K562 (cell line): Measurements from ENCODE around the gene GNG7. TPM values are rescaled to one million over a fixed set of nuclear protein-coding genes. Genes with fewer than 3 reads are reported as not detected.

Experiments used
- ATAC-seq: fragments of 200-7000 bp; cut with Tn5 transposase; 3 replicates; pipeline ENCODE4 v1.9.1; 2020; ENCODE audit warnings: moderate library complexity
- BruUV-seq: library from RNA; stranded (reverse); fragments of 400-500 nt; replicated peaks from 2 replicates; lab custom pipeline; 2021; lab: Mats Ljungman, UMichigan
- CTCF ChIA-PET: fragments of 300-600 bp; formaldehyde crosslinking; extraction: SDS; loops from one replicate; lab custom pipeline; 2021; ENCODE audit warnings: low intra/inter-chr PET ratio; lab: Yijun Ruan, JAX
- POLR2A ChIA-PET: fragments of 300-600, 350-650 bp; sonication (Branson Sonifier 250); formaldehyde crosslinking; extraction: SDS; loops from one replicate; lab custom pipeline; 2021; ENCODE audit warnings: antibody characterized with exemption, inconsistent platforms; lab: Yijun Ruan, JAX
- DNase-seq, 4 experiments: peaks; one replicate each; pipeline versions ENCODE4 v3.0.0 to v3.0.0-alpha.2; 2011 to 2018; ENCODE audit warnings: low spot score in 3 of 4, mixed read lengths in 3 of 4; ENCODE audit errors: extremely low read depth in 1 of 4
- FAIRE-seq: peaks from 2 replicates; lab custom pipeline; 2011; peaks lifted over from hg19 to GRCh38; lab: Jason Lieb, UNC
- H2AFZ ChIP-seq: 2 replicates; pipeline ENCODE4 v1.6.0; 2011; ENCODE audit warnings: low read depth, low read length, control low read depth, inconsistent platforms
- H3K27ac ChIP-seq: fragments of 200-600 bp; 3 replicates; pipeline ENCODE4 v1.8.0; 2011; ENCODE audit warnings: low read depth, mild to moderate bottlenecking, control low read depth, inconsistent platforms, low read length, moderate library complexity, mixed read lengths; ENCODE audit errors: extremely low read depth
- H3K27me3 ChIP-seq, 2 experiments: fragments of 300-600 bp in 1 of 2; 2 replicates in 1 of 2; 3 replicates in 1 of 2; pipeline versions ENCODE4 v1.6.0 to v1.8.0; 2011; ENCODE audit warnings: inconsistent platforms in 2 of 2, low read length in 2 of 2, mild to moderate bottlenecking in 1 of 2, mixed read lengths in 1 of 2, moderate library complexity in 1 of 2; ENCODE audit not compliant: control insufficient read depth in 2 of 2, insufficient read depth in 2 of 2
- H3K36me3 ChIP-seq: fragments of 300-600 bp; 3 replicates; pipeline ENCODE4 v1.8.0; 2011; ENCODE audit warnings: mild to moderate bottlenecking, low read length, inconsistent platforms; ENCODE audit not compliant: control insufficient read depth, insufficient read depth
- H3K4me1 ChIP-seq, 2 experiments: fragments of 200-600 bp in 1 of 2; replicated peaks in 1 of 2; 2 replicates in 1 of 2; 3 replicates in 1 of 2; pipeline versions ENCODE4 v1.5.1 to v1.8.0; 2011; ENCODE audit warnings: inconsistent platforms in 2 of 2, low read length in 2 of 2, mild to moderate bottlenecking in 1 of 2, mixed read lengths in 1 of 2, moderate library complexity in 1 of 2; ENCODE audit not compliant: control insufficient read depth in 2 of 2, insufficient read depth in 2 of 2
- H3K4me2 ChIP-seq: 2 replicates; pipeline ENCODE4 v1.6.1; 2011; ENCODE audit warnings: low read length, control low read depth, inconsistent platforms, mixed read lengths; ENCODE audit not compliant: insufficient read depth
- H3K4me3 ChIP-seq: fragments of 200-600 bp; sonication (generic), shearing (Covaris generic); 2 replicates; pipeline ENCODE4 v1.5.1; 2016; ENCODE audit warnings: control low read depth, inconsistent platforms
- H3K79me2 ChIP-seq: fragments of 200-600 bp; 3 replicates; pipeline ENCODE4 v1.8.0; 2011; ENCODE audit warnings: low read length, inconsistent platforms; ENCODE audit not compliant: control insufficient read depth, insufficient read depth
- H3K9ac ChIP-seq, 2 experiments: 2 replicates each; pipeline versions ENCODE4 v1.6.0 to v1.6.1; 2011; ENCODE audit warnings: low read depth in 2 of 2, low read length in 2 of 2, control low read depth in 1 of 2, inconsistent platforms in 1 of 2, mild to moderate bottlenecking in 1 of 2, mixed read lengths in 1 of 2; ENCODE audit not compliant: insufficient read depth in 1 of 2
- H3K9me1 ChIP-seq: one replicate; pipeline ENCODE4 v1.6.0; 2011; ENCODE audit warnings: inconsistent platforms, mild to moderate bottlenecking, low read length, moderate library complexity; ENCODE audit not compliant: control insufficient read depth, insufficient read depth
- H3K9me3 ChIP-seq: replicated peaks from 2 replicates; pipeline ENCODE4 v1.5.1; 2011; ENCODE audit warnings: low read depth, low read length, inconsistent platforms; ENCODE audit not compliant: control insufficient read depth, insufficient read depth
- H4K20me1 ChIP-seq: replicated peaks from 2 replicates; pipeline ENCODE4 v1.6.1; 2011; ENCODE audit warnings: low read length, inconsistent platforms, mixed read lengths; ENCODE audit not compliant: control insufficient read depth, insufficient read depth
- KDM5B ChIP-seq: fragments of 200-600 bp; sonication (generic); IDR thresholded peaks from 2 replicates; pipeline ENCODE4 v1.6.1; 2012; ENCODE audit warnings: low read depth, mild to moderate bottlenecking, moderate library complexity, low read length, control low read depth, inconsistent platforms; ENCODE audit not compliant: insufficient replicate concordance
- PRPF4 ChIP-seq: fragments of 200-400 bp; formaldehyde crosslinking; IDR thresholded peaks from one replicate; pipeline ENCODE4 v1.6.1; 2017; ENCODE audit warnings: low read length, low read depth, mild to moderate bottlenecking; ENCODE audit not compliant: insufficient read depth, poor library complexity, severe bottlenecking
- RBFOX2 ChIP-seq: fragments of 200-400 bp; formaldehyde crosslinking; IDR thresholded peaks from 2 replicates; pipeline ENCODE4 v1.6.1; 2017; ENCODE audit warnings: low read depth, mild to moderate bottlenecking, low read length, moderate library complexity
- WGBS: fragments of 100-300 bp; shearing (Covaris generic); methylation state at CpG from one replicate; pipeline ENCODE4 v1.1.6; 2016; ENCODE audit warnings: low coverage, mixed read lengths; ENCODE audit not compliant: insufficient coverage; ENCODE audit errors: missing lambda C conversion rate; 5-methylcytosine and 5-hydroxymethylcytosine counted together
- in situ Hi-C: fragments of 300-500 bp; cut with MboI; formaldehyde crosslinking; loops from 4 replicates; pipeline ENCODE4 v1.15.0; 2018; ENCODE audit warnings: inconsistent platforms, mixed read lengths
- intact Hi-C: fragments of 100-400 bp; cut with micrococcal nuclease; formaldehyde crosslinking; loops from 2 replicates; pipeline ENCODE4 v1.14.2; 2022
- polyA plus RNA-seq, 8 experiments: library from polyadenylated mRNA; depleted of rRNA in 4 of 8; stranded (reverse) in 5 of 8; unstranded in 3 of 8; fragments of >200 nt; fragmentation: Nextera tagmentation in 2 of 8; fragmentation: Illumina TruSeq in 1 of 8; extraction: Ambion mirVana in 2 of 8; extraction: Trizol in 1 of 8; gene quantifications; 2 replicates each; pipeline versions ENCODE4 v1.2.1 to v1.2.3, GENCODE V29; 2011 to 2014; ENCODE audit warnings: inconsistent platforms in 1 of 8, missing spikeins in 1 of 8
- total RNA-seq, 7 experiments: library from RNA; depleted of rRNA in 6 of 7; stranded (reverse); fragments of >200 nt in 6 of 7; fragmentation: Illumina TruSeq in 2 of 7; extraction: Trizol in 2 of 7; gene quantifications; 2 replicates each; pipeline versions ENCODE4 v1.2.1 to v1.2.3, GENCODE V29; 2011 to 2021; ENCODE audit warnings: low replicate concordance in 1 of 7
- TF ChIP-seq, protein P1 (sequence below): sonication (generic); formaldehyde crosslinking; IDR thresholded peaks from 2 replicates; pipeline ENCODE4 v1.8.0; 2022; ENCODE audit warnings: mild to moderate bottlenecking, missing genetic modification reagents

The GNG7 gene
- total and polyA plus RNA-seq, 9 of the 15 experiments (the other 6 are each of a cell fraction or from before 2014, with no cell fraction given) = 0.01 to 0.20 (median 0.06) TPM; not detected in 1

- H3K4me1 ChIP-seq = peaks cover 2 to 46% of the 10 kb centered on the region in 2 experiments; a peak in 4 of 5 replicates
- TF ChIP-seq, protein P1, sequence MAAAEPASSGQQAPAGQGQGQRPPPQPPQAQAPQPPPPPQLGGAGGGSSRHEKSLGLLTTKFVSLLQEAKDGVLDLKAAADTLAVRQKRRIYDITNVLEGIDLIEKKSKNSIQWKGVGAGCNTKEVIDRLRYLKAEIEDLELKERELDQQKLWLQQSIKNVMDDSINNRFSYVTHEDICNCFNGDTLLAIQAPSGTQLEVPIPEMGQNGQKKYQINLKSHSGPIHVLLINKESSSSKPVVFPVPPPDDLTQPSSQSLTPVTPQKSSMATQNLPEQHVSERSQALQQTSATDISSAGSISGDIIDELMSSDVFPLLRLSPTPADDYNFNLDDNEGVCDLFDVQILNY (CRISPR knock-in tag) = no peak
- TF ChIP-seq KDM5B (peak; percentile 30), PRPF4 (no peak), RBFOX2 (0 out of 2 replicates have a peak, but pooled peaks have one; percentile 11)
- peaks cover 6 to 16% of the 10 kb centered on the region in 2 experiments; a peak in 3 of 5 replicates for H3K27me3 ChIP-seq
- H3K36me3 ChIP-seq = no peaks in the 10 kb centered on the region
- no peaks in the 10 kb centered on the region for H3K9me3 ChIP-seq
- ChIA-PET POLR2A (interaction anchor here (0.6 to 3.5 kb wide), 10 partner anchors 10 to 136 kb away, joined by 3 to 26 read pairs (median 6); no protein-coding TSS in a partner anchor), CTCF (no interaction called here)
- H3K27ac ChIP-seq = no peak overlapping the region
- BruUV-seq = no TSS peak
- H3K4me2 ChIP-seq = no peak overlapping the region
- 60% methylated on average over 9 of the region's 21 CpGs for WGBS
- no peak for FAIRE-seq
- ATAC-seq = no peak
- no peak overlapping the region for H2AFZ ChIP-seq
- 0 out of 2 replicates have a peak, but pooled peaks cover 5% of the 10 kb centered on the region for H4K20me1 ChIP-seq
- intact Hi-C loops (loop anchor here (2.0 kb wide), 1 partner anchor 65 kb away; no protein-coding TSS in a partner anchor), in situ Hi-C loops (no loop called here)
- H3K9ac ChIP-seq = no peak overlapping the region
- no peaks in the 10 kb centered on the region for H3K79me2 ChIP-seq
- no peak for DNase-seq
- no peaks in the 10 kb centered on the region for H3K9me1 ChIP-seq
- H3K4me3 ChIP-seq = no peak overlapping the region
These were observed 224.7 kb downstream of the GNG7 start for GRCh38 chr19:2477732-2478191.
